ENCODE data around the gene KIAA1671. TPM values are rescaled to one million over a fixed set of nuclear protein-coding genes. Genes with fewer than 3 reads are reported as not detected.

KIAA1671 gene
- total RNA-seq, 1 experiment from 2014 or later: 9.6 TPM

- no peak for DNase-seq (ENCODE audit: low spot score)
- in situ Hi-C loops (cut with HindIII; ENCODE audit: low sequenced_read_pairs): no loop called here
These were observed 48.2 kb downstream of the KIAA1671 start for GRCh38 chr22:25000686-25001085.

GRCh38 chr22:25002241-25002985, 49.9 kb downstream of the KIAA1671 start:
- in situ Hi-C loops (cut with HindIII; ENCODE audit: low sequenced_read_pairs): no loop called here
- no peak for DNase-seq (ENCODE audit: low spot score)

- DNase-seq (ENCODE audit: low spot score): no peak
- in situ Hi-C loops (cut with HindIII; ENCODE audit: low sequenced_read_pairs): no loop called here
These were observed 53.8 kb downstream of the KIAA1671 start for GRCh38 chr22:25006354-25006753.

GRCh38 chr22:25007444-25008106, 55.1 kb downstream of the KIAA1671 start:
- DNase-seq (ENCODE audit: low spot score): no peak
- in situ Hi-C loops (cut with HindIII; ENCODE audit: low sequenced_read_pairs): no loop called here

GRCh38 chr22:25008666-25009065, 56.1 kb downstream of the KIAA1671 start:
- no peak for DNase-seq (ENCODE audit: low spot score)
- in situ Hi-C loops (cut with HindIII; ENCODE audit: low sequenced_read_pairs): no loop called here

- in situ Hi-C loops (cut with HindIII; ENCODE audit: low sequenced_read_pairs): no loop called here
- no peak for DNase-seq (ENCODE audit: low spot score)
These were observed 60.2 kb downstream of the KIAA1671 start for GRCh38 chr22:25012741-25013143.

- in situ Hi-C loops (cut with HindIII; ENCODE audit: low sequenced_read_pairs): no loop called here
These were observed 61.1 kb downstream of the KIAA1671 start for GRCh38 chr22:25013607-25014006.

GRCh38 chr22:25014896-25015755, 62.6 kb downstream of the KIAA1671 start:
- in situ Hi-C loops (cut with HindIII; ENCODE audit: low sequenced_read_pairs): no loop called here
- DNase-seq (ENCODE audit: low spot score): no peak

More at GRCh38 chr22:25013607-25014006, 61.1 kb downstream of the KIAA1671 start:
- DNase-seq (ENCODE audit: low spot score): no peak

GRCh38 chr22:25016311-25016710, 63.8 kb downstream of the KIAA1671 start:
- in situ Hi-C loops (cut with HindIII; ENCODE audit: low sequenced_read_pairs): no loop called here
- DNase-seq (ENCODE audit: low spot score): no peak

- in situ Hi-C loops (cut with HindIII; ENCODE audit: low sequenced_read_pairs): no loop called here
- DNase-seq (ENCODE audit: low spot score): no peak
These were observed 65.5 kb downstream of the KIAA1671 start for GRCh38 chr22:25018009-25018408.

GRCh38 chr22:25019427-25020184, 67.1 kb downstream of the KIAA1671 start:
- no peak for DNase-seq (ENCODE audit: low spot score)
- in situ Hi-C loops (cut with HindIII; ENCODE audit: low sequenced_read_pairs): no loop called here

GRCh38 chr22:25021409-25021808, 68.9 kb downstream of the KIAA1671 start:
- peak; percentile 19 for DNase-seq (ENCODE audit: low spot score)
- in situ Hi-C loops (cut with HindIII; ENCODE audit: low sequenced_read_pairs): no loop called here

- in situ Hi-C loops (cut with HindIII; ENCODE audit: low sequenced_read_pairs): no loop called here
- DNase-seq (ENCODE audit: low spot score): no peak
These were observed 69.6 kb downstream of the KIAA1671 start for GRCh38 chr22:25021976-25022711.

GRCh38 chr22:25023879-25024278, 71.4 kb downstream of the KIAA1671 start:
- in situ Hi-C loops (cut with HindIII; ENCODE audit: low sequenced_read_pairs): no loop called here
- DNase-seq (ENCODE audit: low spot score): no peak

GRCh38 chr22:25024895-25025294, 72.4 kb downstream of the KIAA1671 start:
- in situ Hi-C loops (cut with HindIII; ENCODE audit: low sequenced_read_pairs): loop anchor here (25.0 kb wide), 1 partner anchor 88 kb away; the partner anchor contains the start of gene LHFPL7
- DNase-seq (ENCODE audit: low spot score): no peak

GRCh38 chr22:25025491-25026400, 73.2 kb downstream of the KIAA1671 start:
- in situ Hi-C loops (cut with HindIII; ENCODE audit: low sequenced_read_pairs): loop anchor here (25.0 kb wide), 1 partner anchor 88 kb away; the partner anchor contains the start of gene LHFPL7
- no peak for DNase-seq (ENCODE audit: low spot score)

Data from G401 (cell line).